GM12801 (cell line): Measurements from ENCODE around the gene NKX1-1.

Experiments used
- CTCF ChIP-seq: IDR thresholded peaks from one replicate; pipeline ENCODE4 v1.5.1; 2011; ENCODE audit warnings: control low read depth; ENCODE audit not compliant: insufficient read length; ENCODE audit errors: extremely low read depth

Gene NKX1-1

DNA sequence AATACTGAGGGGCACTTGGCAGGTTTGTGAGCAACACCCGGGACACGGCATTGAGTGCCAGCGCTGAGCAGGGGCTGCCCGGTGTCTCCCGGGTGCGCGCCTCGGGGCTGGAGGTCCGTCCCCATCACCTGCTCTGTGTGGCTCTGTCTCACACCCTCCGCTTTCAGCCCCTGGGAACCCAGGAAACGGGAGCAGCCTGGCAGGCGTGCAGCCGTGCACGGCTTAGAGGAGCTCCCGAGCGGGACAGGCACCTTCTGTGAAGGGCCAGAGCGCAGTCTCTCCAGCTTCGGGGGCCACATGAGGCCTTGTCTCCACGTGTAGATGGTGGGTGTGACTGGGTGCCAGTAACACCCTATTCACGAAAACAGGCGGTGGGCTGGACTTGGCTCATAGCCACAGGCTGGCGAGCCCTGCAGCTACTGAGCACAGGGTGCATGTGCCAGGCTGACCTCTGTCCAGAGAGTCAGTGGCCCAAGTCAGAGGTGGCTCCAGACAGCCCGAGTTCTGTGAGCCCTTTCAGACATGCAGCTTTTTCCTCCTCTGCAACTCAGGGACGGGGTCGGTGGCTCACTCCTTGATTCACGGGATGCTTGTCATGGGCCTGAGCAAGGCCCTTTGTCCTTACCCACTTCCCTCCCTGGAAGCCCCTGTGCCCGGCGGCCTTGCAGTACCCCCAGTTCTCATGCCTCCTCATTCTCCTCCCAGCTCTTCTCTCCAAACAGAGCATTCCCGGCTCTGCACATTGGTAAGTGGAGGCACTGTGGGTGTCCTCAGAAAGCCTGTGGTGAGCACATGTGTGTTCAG, 35.7 kb downstream of the NKX1-1 start:
- TF ChIP-seq CTCF = no peak

- TF ChIP-seq CTCF = no peak
Measured at GRCh38 chr4:1369479-1370079, 36.7 kb downstream of the NKX1-1 start.

DNA sequence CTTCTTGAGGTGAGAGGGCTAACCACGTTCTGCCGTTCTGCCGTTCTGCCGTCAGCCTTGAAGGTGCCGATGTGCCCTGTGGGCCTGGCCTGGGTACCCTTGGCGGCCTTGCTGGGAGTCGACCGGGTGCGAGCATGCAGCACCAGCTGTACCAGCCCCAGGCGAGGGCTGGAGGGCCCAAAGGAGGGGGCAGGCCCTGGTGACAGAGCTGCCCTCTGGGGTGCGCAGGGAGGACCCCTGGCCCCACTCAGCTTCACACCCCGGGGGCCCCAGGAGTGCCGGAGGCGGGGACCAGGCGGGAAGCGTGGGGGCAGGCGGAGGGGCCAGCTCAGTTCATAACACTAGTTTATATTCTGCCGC, 37.2 kb downstream of the NKX1-1 start:
- TF ChIP-seq CTCF = no peak

GRCh38 chr4:1368421-1369090, 37.7 kb downstream of the NKX1-1 start:
- no peak for TF ChIP-seq CTCF

DNA sequence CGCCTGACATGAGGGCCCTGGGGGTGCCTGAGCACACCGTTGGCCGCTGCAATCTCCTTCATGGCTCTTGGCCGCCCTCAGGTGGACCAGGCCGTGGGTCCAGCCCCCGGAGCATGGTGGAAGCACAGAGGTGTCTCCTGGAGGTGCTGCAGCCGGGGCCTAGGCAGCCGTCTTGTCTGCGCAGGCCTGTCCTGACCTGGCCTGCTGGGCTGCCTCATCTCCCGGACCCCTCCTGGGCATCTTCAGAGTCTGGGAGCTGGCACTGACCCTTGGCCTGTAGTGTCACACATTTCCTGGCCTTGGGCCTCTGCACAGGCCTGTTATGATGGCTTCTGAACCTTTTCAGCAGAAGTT, 38.3 kb downstream of the NKX1-1 start:
- TF ChIP-seq CTCF = no peak

- TF ChIP-seq CTCF = no peak
Measured at GRCh38 chr4:1367230-1367935, 38.9 kb downstream of the NKX1-1 start.

GRCh38 chr4:1366371-1367229, 39.6 kb downstream of the NKX1-1 start:
- TF ChIP-seq CTCF = no peak
